HG02642 (cell line): ENCODE measurements around the gene FOXRED2.
"Not testable (repeated sequence)": the region's sequence is repeated elsewhere in the genome, so short reads cannot be mapped to it uniquely, and the experiment has no call there.

ENCODE experiments used
- ATAC-seq: cut with Tn5 transposase; IDR thresholded peaks from one replicate; pipeline ENCODE4 v1.9.1; 2021; ENCODE audit warnings: mild to moderate bottlenecking; ENCODE audit not compliant: unreplicated experiment, poor library complexity

Gene FOXRED2

DNA sequence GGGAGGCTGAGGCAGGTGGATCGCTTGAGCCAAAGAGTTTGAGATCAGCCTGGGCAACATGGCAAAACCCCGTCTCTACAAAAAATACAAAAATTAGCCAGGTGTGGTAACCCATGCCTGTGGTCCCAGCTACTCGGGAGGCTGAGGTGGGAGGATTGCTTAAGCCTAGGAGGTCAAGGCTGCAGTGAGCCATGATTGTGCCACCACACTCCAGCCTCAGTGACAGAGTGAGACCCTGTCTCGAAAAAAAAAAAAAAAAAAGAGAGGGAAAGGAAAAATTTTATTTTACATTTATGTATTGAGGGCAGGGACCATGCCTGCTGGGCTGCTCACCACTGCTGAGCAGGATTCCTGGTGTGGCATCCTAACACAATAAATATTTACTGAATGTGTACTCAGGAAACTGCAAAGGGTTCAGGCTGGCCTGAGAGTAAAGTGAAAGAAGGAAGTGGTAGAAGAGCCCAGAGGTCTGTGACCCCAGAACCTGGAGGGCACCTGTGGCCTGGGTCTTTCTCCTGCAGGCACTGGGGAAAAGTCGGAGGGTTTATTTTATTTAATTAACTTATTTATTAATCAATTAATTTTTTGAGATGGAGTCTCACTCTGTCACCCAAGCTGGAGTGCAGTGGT lies 53.7 kb downstream of the FOXRED2 start:
- not testable (repeated sequence) for ATAC-seq

DNA sequence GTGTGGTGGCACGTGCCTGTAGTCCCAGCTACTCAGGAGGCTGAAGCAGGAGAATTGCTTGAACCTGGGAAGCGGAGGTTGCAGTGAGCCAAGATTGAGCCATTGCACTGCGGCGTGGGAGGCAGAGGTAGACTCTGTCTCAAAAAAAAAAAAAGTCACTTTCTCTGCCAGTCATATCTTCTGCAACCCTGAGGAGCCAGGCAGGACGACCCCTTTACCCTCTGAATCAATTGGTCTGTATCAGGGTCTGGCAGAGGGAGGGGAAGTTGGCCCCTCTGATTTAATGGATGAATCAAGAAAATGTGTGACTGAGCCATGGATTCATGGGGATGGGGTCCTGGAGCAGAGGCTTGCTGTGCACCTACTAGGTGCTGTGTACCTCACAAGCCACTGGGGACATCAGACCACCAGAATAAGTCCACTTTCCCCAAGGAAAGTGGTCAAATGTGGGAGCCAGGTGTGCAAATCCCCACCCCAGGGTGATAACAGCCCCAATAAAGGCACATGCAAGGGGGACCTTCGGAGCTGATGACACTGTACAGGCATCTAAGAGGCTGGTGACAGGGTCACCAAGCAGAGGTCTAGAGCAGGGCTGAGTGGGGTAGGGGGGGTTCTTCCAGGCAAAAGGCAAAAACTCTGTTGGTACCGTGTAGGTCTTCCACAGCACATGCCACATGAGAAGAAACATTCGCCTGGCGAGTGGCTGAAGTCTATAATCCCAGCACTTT lies 54.4 kb downstream of the FOXRED2 start:
- ATAC-seq, result no peak

DNA sequence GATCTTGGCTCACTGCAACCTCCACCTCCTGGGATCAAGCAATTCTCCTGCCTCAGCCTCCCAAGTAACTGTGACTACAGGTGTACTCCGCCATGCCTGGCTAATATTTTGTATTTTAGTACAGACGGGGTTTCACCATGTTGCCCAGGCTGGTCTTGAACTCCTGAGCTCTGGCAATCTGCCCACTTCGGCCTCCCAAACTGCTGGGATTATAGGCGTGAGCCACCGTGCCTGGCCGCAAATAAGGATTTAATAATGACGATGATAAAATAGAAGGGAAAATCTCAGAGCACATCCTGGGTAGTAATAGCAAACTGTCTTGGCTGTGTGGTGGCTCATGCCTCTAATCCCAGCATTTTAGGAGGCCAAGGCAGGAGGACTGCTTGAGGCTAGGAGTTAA lies 55.9 kb downstream of the FOXRED2 start:
- ATAC-seq, result not testable (repeated sequence)

DNA sequence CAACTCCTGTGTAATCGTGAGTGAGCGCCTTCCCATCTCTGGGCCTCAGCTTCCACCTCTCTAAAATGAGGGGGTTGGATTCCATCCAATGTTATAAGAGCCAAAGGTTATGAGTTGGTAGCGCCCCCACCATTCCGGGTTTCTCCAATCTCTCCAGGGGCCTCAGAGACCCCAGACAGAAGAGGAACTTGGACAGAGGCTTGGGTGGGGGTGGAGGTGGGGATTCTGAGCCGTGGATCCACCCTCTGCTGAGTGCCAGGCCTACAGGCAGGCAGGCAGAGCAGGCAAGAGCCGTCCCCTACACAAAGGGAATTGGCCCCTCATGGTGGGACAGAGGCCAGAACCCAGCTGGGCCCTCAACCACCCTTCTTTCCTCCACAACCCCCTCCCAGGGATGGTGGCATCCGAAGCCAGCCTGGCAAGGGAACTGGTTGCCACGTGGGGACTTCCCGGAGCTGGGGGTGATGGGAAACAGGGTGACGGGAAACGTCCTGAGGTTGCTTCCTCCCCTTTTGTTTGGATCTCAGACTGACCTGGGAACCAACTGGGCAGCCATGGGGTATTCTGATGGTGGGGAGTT lies 57.2 kb downstream of the FOXRED2 start:
- ATAC-seq, result no peak

DNA sequence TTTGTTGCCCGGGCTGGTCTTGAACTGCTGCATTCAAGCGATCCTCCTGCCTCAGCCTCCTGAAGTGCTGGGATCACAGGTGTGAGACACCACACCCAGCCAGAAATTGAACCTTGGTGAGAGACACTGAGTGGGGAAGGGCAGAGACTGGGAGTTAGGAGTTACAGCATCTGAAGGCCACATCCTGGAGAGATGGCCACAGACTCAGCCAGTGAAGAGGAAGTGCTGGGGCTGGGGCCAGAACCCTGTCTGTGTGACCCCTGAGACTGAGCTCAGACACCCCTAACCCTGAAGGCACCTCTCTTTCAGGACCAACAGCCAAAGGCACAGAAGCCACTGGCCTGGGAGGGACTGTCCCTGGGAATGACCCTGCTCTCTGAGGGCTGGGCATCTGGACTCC lies 59.2 kb downstream of the FOXRED2 start:
- ATAC-seq, result no peak

DNA sequence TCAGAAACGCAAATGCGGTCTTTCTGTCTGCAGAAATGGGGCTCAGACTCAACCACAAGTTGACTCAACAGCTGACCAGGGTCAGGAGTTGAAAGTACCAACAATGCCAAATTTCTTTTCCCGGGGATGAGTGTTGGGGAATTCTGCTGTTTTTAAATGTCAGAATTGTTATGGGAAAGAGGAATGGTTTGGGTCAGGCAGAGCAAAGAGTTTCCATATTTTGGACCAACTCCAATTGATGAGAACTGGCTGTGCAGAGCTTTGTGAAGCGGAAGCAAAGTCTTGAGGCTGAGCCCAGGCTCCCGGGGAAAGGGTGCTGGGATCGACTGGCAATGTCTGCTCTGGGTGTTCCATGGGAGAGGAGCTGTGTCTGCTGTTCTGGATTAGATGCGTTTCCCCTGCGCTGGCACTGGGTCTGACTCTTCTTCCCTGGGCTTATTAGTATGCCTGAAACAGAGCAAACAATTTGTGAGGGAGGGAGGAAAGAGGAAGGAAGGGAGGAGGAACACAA lies 61.6 kb downstream of the FOXRED2 start:
- ATAC-seq, result no peak

DNA sequence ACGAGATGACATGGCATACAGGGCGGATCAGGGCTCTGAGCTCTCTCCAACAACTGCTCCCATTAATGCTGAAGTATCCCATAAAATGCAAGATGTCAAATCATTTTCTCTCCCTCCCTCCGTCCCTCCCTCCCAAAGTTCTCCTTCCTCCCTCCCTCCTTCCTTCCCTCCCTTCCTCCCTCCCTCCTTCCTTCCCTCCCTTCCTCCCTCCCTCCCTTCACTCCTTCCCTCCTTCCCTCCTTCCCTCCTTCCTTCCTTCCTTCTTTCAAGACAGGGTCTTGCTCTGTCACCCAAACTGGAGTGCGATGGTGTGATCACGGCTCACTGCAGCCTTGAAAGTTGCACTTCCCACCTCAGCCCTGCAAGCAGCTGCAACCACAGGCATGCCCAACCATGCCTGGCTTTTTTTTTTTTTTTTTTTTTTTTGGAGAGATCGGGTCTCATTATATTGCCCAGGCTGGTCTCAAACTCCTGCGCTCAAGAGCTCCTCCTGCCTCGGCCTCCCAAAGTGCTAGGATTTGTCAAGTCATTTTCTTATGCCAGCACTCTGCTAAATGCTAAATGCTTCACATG lies 63.6 kb downstream of the FOXRED2 start:
- no peak for ATAC-seq

DNA sequence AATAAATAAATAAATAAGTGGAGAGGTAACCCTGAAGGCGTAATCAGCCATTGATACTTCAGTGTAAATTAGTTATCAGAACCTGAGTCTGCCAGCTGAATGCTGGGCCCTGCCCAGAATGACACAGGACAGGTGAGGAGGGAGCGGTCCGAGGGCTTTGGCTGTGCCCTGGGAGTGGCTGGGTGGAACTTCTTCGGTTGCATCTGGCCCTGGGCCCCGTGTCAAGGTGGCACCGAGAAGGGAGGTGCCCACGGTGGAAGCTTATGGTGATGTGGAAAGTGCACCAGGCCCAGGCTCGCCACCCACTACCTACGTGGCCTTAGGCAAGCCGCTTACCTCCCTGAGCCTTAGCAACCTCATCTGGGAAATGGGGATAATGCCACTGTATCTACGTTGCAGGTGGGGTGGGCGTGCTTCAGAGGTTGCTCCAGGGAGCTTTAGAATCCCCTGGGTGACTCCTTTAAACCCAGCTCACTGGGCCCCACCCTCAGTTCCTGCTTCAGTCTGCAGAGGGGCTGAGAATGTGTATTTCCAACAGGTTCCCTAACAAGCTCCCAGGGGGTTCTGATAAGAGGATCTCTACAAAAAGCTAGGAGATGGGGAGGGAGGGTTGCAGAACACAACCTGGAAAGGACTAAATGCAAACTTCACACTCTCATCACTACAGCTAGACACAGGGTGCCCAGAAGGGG lies 64.2 kb downstream of the FOXRED2 start:
- no peak for ATAC-seq

DNA sequence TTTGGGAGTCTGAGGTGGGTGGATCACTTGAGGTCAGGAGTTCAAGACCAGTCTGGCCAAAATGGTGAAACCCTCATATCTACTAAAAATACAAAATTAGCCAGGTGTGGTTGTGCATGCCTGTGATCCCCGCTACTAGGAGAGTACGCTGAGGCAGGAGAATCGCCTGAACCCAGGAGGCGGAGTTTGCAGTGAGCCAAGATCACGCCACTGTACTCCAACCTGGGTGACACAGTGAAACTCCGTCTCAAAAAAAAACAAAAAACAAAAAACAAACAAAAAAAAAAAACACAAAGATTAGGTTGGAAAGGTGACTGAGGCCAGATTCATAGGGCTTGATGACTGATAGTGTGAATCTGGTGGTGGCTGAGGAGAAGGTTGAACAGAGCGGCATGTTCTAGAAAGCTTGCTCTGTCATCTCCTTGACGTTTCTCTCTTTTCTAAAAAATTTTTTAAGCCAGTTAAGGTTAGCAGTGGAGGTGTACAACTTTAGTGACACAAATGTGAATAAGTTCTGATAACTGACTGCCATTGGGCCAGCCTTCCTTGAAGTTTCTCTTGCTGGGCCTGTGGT lies 66.3 kb downstream of the FOXRED2 start:
- no peak for ATAC-seq

DNA sequence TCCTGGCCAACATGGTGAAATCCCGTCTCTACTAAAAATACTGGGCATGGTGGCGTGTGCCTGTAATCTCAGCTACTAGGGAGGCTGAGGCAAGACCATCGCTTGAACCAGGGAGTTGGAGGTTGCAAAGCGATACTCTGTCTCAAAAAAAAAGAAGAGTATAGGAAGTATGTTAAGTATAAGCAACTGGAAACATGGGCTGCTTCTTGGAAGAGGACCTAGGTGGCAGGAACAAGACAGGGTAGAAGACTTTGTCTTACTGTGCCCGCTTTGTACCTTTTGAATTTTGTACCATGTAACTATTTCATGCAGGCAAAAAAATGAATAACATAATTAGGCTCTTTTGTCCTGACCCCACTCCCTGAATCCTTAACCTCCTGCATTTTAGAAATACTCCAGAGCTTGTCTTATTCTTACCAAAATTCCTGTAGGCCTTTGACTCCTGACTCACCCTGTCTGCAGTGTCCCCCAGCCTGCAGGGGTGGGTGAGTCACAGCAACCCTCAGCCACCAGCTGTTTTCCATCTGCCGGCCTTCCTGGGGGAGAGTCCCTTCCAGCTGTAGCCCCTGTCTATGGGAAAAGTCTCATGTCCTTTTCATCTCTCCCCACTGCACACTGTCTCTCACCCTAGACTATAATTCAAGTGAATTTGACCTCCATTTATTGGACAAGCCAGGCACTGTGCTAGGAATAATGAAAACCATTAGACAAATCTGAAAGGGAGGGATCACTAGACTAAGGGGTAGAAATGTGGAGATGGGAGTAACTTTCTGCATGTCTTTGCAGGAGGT lies 67.2 kb downstream of the FOXRED2 start:
- ATAC-seq, result no peak
